T-helper 17 cell (primary cell): ENCODE results near the gene TUBB4A. TPM values are rescaled to one million over a fixed set of nuclear protein-coding genes. Genes with fewer than 3 reads are reported as not detected.
"Not testable (repeated sequence)": the region's sequence is repeated elsewhere in the genome, so short reads cannot be mapped to it uniquely, and the experiment has no call there.

ENCODE experiments used
- ATAC-seq: fragments of 150-1000 bp; cut with Tn5 transposase; 2 replicates; pipeline ENCODE4 v1.10.0; 2021; ENCODE audit warnings: mild to moderate bottlenecking, moderate library complexity
- DNase-seq, 3 donors: peaks; one replicate each; pipeline versions ENCODE4 v3.0.0 to v3.0.0-alpha.2; 2020 to 2021
- H3K9me3 ChIP-seq: one replicate; pipeline ENCODE4 v1.7.0; 2013; ENCODE audit warnings: low read length, mild to moderate bottlenecking; ENCODE audit not compliant: control insufficient read depth, poor library complexity, severe bottlenecking
- H3K27ac Mint-ChIP-seq: one replicate; pipeline ENCODE4 v1.8.0; 2022; ENCODE audit warnings: mild to moderate bottlenecking, moderate library complexity, mixed read lengths
- H3K27me3 Mint-ChIP-seq: one replicate; pipeline ENCODE4 v1.8.0; 2022; ENCODE audit warnings: mixed read lengths
- H3K36me3 Mint-ChIP-seq: one replicate; pipeline ENCODE4 v1.8.0; 2022; ENCODE audit warnings: low read depth, mixed read lengths
- H3K4me1 Mint-ChIP-seq: one replicate; pipeline ENCODE4 v1.8.0; 2022; ENCODE audit warnings: mild to moderate bottlenecking, mixed read lengths
- H3K4me3 Mint-ChIP-seq: one replicate; pipeline ENCODE4 v1.8.0; 2022; ENCODE audit warnings: mild to moderate bottlenecking, moderate library complexity, mixed read lengths
- total RNA-seq, 4 donors: library from RNA in 2 of 4; stranded (reverse) in 2 of 4; gene quantifications; one replicate each; pipeline ENCODE4 v1.2.3 and lab custom pipeline; 2022 to 2026

The TUBB4A gene
- total RNA-seq (1 to 10 TPM; 1.5 to 1.6 TPM), total RNA-seq (lab: John Stamatoyannopoulos, UW) (0.23 to 0.45 reads per million in 2 donors)

GRCh38 chr19:6501740-6502648, at the start of gene TUBB4A:
TSS of gene TUBB4A (minus strand) at chr19:6502309. CDS start at chr19:6502212, 97 bp downstream.
- Mint-ChIP-seq H3K4me3 (peak within 1 kb of the TSS; percentile 90), H3K27ac (peak within 1 kb of the TSS; percentile 41), H3K36me3 (no peaks in the 10 kb centered on the region), H3K4me1 (peaks cover 12% of the 10 kb centered on the region), H3K27me3 (peaks cover 23% of the 10 kb centered on the region)
- DNase-seq (no peak), ATAC-seq (peak; percentile 24)
- H3K9me3 ChIP-seq, result no peaks in the 10 kb centered on the region

GRCh38 chr19:6551091-6551490, 49.0 kb upstream of the TUBB4A start:
- Mint-ChIP-seq H3K36me3 (peaks cover 3% of the 10 kb centered on the region), H3K4me1 (peaks cover 3% of the 10 kb centered on the region), H3K27me3 (peaks cover 4% of the 10 kb centered on the region), H3K4me3 (peak overlapping the region; percentile 25), H3K27ac (no peak overlapping the region)
- ATAC-seq (no peak), DNase-seq (no peak)
- H3K9me3 ChIP-seq, result no peaks in the 10 kb centered on the region

- DNase-seq, ATAC-seq, H3K4me1 Mint-ChIP-seq, H3K27ac Mint-ChIP-seq, H3K27me3 Mint-ChIP-seq, H3K36me3 Mint-ChIP-seq, H3K9me3 ChIP-seq: not testable (repeated sequence)
- H3K4me3 Mint-ChIP-seq, result peak overlapping the region; percentile 25
Measured at GRCh38 chr19:6550679-6551078, 48.6 kb upstream of the TUBB4A start.

GRCh38 chr19:6543866-6544347, 41.8 kb upstream of the TUBB4A start:
- Mint-ChIP-seq H3K36me3 (peaks cover 4% of the 10 kb centered on the region), H3K4me1 (peaks cover 2% of the 10 kb centered on the region), H3K27me3 (peaks cover 16% of the 10 kb centered on the region), H3K27ac (no peak overlapping the region), H3K4me3 (peak overlapping the region; percentile 31)
- DNase-seq, result no peak
- peak; percentile 74 for ATAC-seq
- no peaks in the 10 kb centered on the region for H3K9me3 ChIP-seq

GRCh38 chr19:6540918-6541689, 39.0 kb upstream of the TUBB4A start:
- H3K27ac Mint-ChIP-seq, result no peak overlapping the region
- no peaks in the 10 kb centered on the region for H3K9me3 ChIP-seq
- H3K4me1 Mint-ChIP-seq, result peaks cover 9% of the 10 kb centered on the region
- ATAC-seq (no peak), DNase-seq (no peak)
- peaks cover 2% of the 10 kb centered on the region for H3K36me3 Mint-ChIP-seq
- peaks cover 12% of the 10 kb centered on the region for H3K27me3 Mint-ChIP-seq
- no peak overlapping the region for H3K4me3 Mint-ChIP-seq

- DNase-seq (no peak), ATAC-seq (no peak)
- Mint-ChIP-seq H3K4me3 (no peak overlapping the region), H3K27me3 (peaks cover 7% of the 10 kb centered on the region), H3K36me3 (peaks cover 2% of the 10 kb centered on the region), H3K4me1 (peaks cover 13% of the 10 kb centered on the region), H3K27ac (no peak overlapping the region)
- no peaks in the 10 kb centered on the region for H3K9me3 ChIP-seq
Measured at GRCh38 chr19:6539514-6539913, 37.4 kb upstream of the TUBB4A start.

- ATAC-seq, result no peak
- Mint-ChIP-seq H3K27me3 (peaks cover 21% of the 10 kb centered on the region), H3K4me3 (no peak overlapping the region), H3K36me3 (peaks cover 6% of the 10 kb centered on the region), H3K4me1 (peaks cover 33% of the 10 kb centered on the region), H3K27ac (no peak overlapping the region)
- no peak for DNase-seq
- H3K9me3 ChIP-seq, result no peaks in the 10 kb centered on the region
Measured at GRCh38 chr19:6535558-6536137, 33.5 kb upstream of the TUBB4A start.

- ATAC-seq (no peak), DNase-seq (no peak)
- Mint-ChIP-seq H3K27me3 (peaks cover 32% of the 10 kb centered on the region), H3K36me3 (peaks cover 10% of the 10 kb centered on the region), H3K4me3 (no peak overlapping the region), H3K27ac (no peak overlapping the region), H3K4me1 (peaks cover 44% of the 10 kb centered on the region)
- H3K9me3 ChIP-seq, result no peaks in the 10 kb centered on the region
Measured at GRCh38 chr19:6534451-6535093, 32.5 kb upstream of the TUBB4A start.

GRCh38 chr19:6533746-6534418, 31.8 kb upstream of the TUBB4A start:
- H3K36me3 Mint-ChIP-seq, result peaks cover 10% of the 10 kb centered on the region
- peaks cover 33% of the 10 kb centered on the region for H3K27me3 Mint-ChIP-seq
- DNase-seq (no peak), ATAC-seq (no peak)
- H3K4me1 Mint-ChIP-seq, result peaks cover 48% of the 10 kb centered on the region
- H3K27ac Mint-ChIP-seq, result peak overlapping the region; percentile 41
- no peaks in the 10 kb centered on the region for H3K9me3 ChIP-seq
- H3K4me3 Mint-ChIP-seq, result no peak overlapping the region

- peaks cover 48% of the 10 kb centered on the region for H3K4me1 Mint-ChIP-seq
- ATAC-seq, result no peak
Measured at GRCh38 chr19:6533000-6533328, 30.9 kb upstream of the TUBB4A start.

GRCh38 chr19:6532244-6532999, 30.3 kb upstream of the TUBB4A start:
- H3K4me1 Mint-ChIP-seq, result peaks cover 48% of the 10 kb centered on the region

More at GRCh38 chr19:6533000-6533328, 30.9 kb upstream of the TUBB4A start:
- no peaks in the 10 kb centered on the region for H3K9me3 ChIP-seq
- no peak for DNase-seq
- H3K27me3 Mint-ChIP-seq, result peaks cover 33% of the 10 kb centered on the region
- H3K4me3 Mint-ChIP-seq, result peak overlapping the region; percentile 82
- no peak overlapping the region for H3K27ac Mint-ChIP-seq
- peaks cover 10% of the 10 kb centered on the region for H3K36me3 Mint-ChIP-seq

GRCh38 chr19:6531956-6532243, 29.8 kb upstream of the TUBB4A start:
- no peaks in the 10 kb centered on the region for H3K9me3 ChIP-seq
- no peak overlapping the region for H3K27ac Mint-ChIP-seq
- ATAC-seq (no peak), DNase-seq (no peak)
- peaks cover 10% of the 10 kb centered on the region for H3K36me3 Mint-ChIP-seq
- H3K4me1 Mint-ChIP-seq, result peaks cover 46% of the 10 kb centered on the region
- peak overlapping the region; percentile 82 for H3K4me3 Mint-ChIP-seq
- H3K27me3 Mint-ChIP-seq, result peaks cover 33% of the 10 kb centered on the region

More at GRCh38 chr19:6532244-6532999, 30.3 kb upstream of the TUBB4A start:
- ATAC-seq (no peak), DNase-seq (no peak)
- H3K36me3 Mint-ChIP-seq, result peaks cover 10% of the 10 kb centered on the region
- peak overlapping the region; percentile 82 for H3K4me3 Mint-ChIP-seq
- no peak overlapping the region for H3K27ac Mint-ChIP-seq
- peaks cover 33% of the 10 kb centered on the region for H3K27me3 Mint-ChIP-seq
- no peaks in the 10 kb centered on the region for H3K9me3 ChIP-seq
